ENCODE data around the gene C7orf33. TPM values are rescaled to one million over a fixed set of nuclear protein-coding genes. Genes with fewer than 3 reads are reported as not detected.
A peak's percentile ranks its signal among the peaks of the same experiment; 100 is the strongest.

C7orf33 gene
- total and polyA plus RNA-seq, 2 of the 13 experiments (the other 11 are each of a cell fraction or from before 2014, with no cell fraction given): not detected

DNA sequence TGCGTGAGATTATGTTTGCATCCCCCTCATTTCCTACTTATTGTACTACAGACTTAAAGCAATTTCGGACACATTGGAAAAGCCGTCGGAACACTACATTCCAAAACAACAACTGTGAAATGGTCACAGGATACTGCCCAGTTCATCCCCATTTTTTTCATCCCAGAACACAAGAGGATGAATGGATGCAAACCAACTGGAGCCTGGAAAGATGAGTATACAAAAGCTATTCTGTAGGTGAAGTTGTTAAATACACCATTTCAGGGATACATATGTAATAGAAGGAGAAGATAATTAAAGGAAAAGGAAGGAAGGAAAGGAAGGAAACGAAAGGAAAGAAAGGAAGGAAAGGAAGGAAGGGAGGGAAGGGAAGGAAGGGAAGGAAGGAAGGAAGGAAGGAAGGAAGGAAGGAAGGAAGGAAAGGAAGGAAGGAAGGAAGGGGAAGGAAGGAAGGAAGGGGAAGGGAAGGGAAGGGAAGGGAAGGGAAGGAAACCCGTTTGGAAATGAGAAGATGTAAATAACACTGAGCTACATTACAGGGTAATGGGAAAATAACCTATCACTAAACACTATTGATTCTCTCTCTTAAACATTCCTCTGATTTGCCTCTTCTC, 48.6 kb upstream of the C7orf33 start:
- CTCF ChIA-PET (ENCODE audit: low intra/inter-chr PET ratio, low total read pairs): no interaction called here
- in situ Hi-C loops (cut with HindIII; ENCODE audit: extremely low pct_ligation_motif_present, low pct_unique_long_range_greater_than_20kb) (no loop called here), intact Hi-C loops (cut with micrococcal nuclease; ENCODE audit: unreplicated experiment) (no loop called here)
- TF ChIP-seq HNF4A (CRISPR knock-in tag; IDR thresholded peaks at IDR 0.05): no peak
- TF ChIP-seq HNRNPK (IDR thresholded peaks at IDR 0.05; ENCODE audit: low read depth, low read length, poor library complexity, severe bottlenecking): peak; percentile 58
- no peak for TF ChIP-seq NFYC (CRISPR knock-in tag; IDR thresholded peaks at IDR 0.05)
- TF ChIP-seq, protein P1, sequence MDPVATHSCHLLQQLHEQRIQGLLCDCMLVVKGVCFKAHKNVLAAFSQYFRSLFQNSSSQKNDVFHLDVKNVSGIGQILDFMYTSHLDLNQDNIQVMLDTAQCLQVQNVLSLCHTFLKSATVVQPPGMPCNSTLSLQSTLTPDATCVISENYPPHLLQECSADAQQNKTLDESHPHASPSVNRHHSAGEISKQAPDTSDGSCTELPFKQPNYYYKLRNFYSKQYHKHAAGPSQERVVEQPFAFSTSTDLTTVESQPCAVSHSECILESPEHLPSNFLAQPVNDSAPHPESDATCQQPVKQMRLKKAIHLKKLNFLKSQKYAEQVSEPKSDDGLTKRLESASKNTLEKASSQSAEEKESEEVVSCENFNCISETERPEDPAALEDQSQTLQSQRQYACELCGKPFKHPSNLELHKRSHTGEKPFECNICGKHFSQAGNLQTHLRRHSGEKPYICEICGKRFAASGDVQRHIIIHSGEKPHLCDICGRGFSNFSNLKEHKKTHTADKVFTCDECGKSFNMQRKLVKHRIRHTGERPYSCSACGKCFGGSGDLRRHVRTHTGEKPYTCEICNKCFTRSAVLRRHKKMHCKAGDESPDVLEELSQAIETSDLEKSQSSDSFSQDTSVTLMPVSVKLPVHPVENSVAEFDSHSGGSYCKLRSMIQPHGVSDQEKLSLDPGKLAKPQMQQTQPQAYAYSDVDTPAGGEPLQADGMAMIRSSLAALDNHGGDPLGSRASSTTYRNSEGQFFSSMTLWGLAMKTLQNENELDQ (CRISPR knock-in tag; IDR thresholded peaks at IDR 0.05; ENCODE audit: borderline replicate concordance): no peak
- Histone ChIP-seq H2AFZ (ENCODE audit: low read length) (no peak overlapping the region), H3K27me3 (ENCODE audit: control insufficient read depth in 1 of 2, insufficient read depth in 2 of 2, low read length in 2 of 2) (peaks cover 0 to 14% of the 10 kb centered on the region in 2 experiments; a peak in 2 of 5 replicates), H3K9ac (ENCODE audit: insufficient read depth, low read depth, low read length) (no peak overlapping the region), H3K9me3 (ENCODE audit: low read length) (no peaks in the 10 kb centered on the region), H3K79me2 (ENCODE audit: insufficient read depth, low read length) (no peaks in the 10 kb centered on the region), H3K4me3 (replicated peaks in 1 of 3; ENCODE audit: insufficient read depth in 1 of 3, low read depth in 2 of 3, low read length in 3 of 3) (no peak overlapping the region), H3K27ac (ENCODE audit: extremely low read length, insufficient read depth, low read length) (no peak overlapping the region), H4K20me1 (ENCODE audit: insufficient read depth, low read length) (no peaks in the 10 kb centered on the region), H3K36me3 (replicated peaks in 1 of 2; ENCODE audit: control insufficient read depth in 1 of 2, insufficient read depth in 2 of 2, low read length in 2 of 2) (no peaks in the 10 kb centered on the region), H3K4me1 (ENCODE audit: insufficient read depth, low read length) (no peaks in the 10 kb centered on the region), H3K4me2 (ENCODE audit: low read depth, low read length) (no peak overlapping the region)
- POLR2A ChIA-PET: no interaction called here
- ATAC-seq: no peak
- WGBS (ENCODE audit: low lambda C conversion rate): 37% methylated on average over 6 of the region's 6 CpGs
- no TSS peak for BruUV-seq (replicated peaks)
- FAIRE-seq: no peak
- DNase-seq (ENCODE audit: low spot score): no peak

DNA sequence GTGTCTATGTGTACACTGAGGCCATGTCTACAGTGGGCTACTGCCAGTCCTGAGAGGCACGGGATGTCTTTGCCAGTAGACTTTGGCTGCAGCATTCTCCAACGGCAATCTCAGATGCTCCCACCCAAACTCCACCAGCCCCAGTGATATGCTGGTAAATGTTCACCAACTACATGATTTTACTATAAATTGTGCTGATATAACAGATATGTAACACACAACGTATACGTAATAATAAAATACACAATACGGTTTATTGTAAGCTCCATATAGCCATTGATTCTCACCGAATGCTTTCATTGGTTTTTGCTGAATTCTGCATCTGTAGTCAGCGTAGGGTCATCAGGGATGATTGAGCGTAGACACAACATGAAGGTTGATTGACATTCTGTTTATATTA, 47.3 kb upstream of the C7orf33 start:
- no peaks in the 10 kb centered on the region for H4K20me1 ChIP-seq (ENCODE audit: insufficient read depth, low read length)
- in situ Hi-C loops (cut with HindIII; ENCODE audit: extremely low pct_ligation_motif_present, low pct_unique_long_range_greater_than_20kb) (no loop called here), intact Hi-C loops (cut with micrococcal nuclease; ENCODE audit: unreplicated experiment) (no loop called here)
- DNase-seq (ENCODE audit: low spot score) (no peak), FAIRE-seq (no peak), ATAC-seq (no peak)
- H3K4me1 ChIP-seq (ENCODE audit: insufficient read depth, low read length): no peaks in the 10 kb centered on the region
- no peak overlapping the region for H3K4me3 ChIP-seq (replicated peaks in 1 of 3; ENCODE audit: insufficient read depth in 1 of 3, low read depth in 2 of 3, low read length in 3 of 3)
- 62% methylated on average over 7 of the region's 8 CpGs for WGBS (ENCODE audit: low lambda C conversion rate)
- ChIA-PET POLR2A (no interaction called here), CTCF (ENCODE audit: low intra/inter-chr PET ratio, low total read pairs) (no interaction called here)
- no peak overlapping the region for H3K9ac ChIP-seq (ENCODE audit: insufficient read depth, low read depth, low read length)
- H3K27me3 ChIP-seq (ENCODE audit: control insufficient read depth in 1 of 2, insufficient read depth in 2 of 2, low read length in 2 of 2): peaks cover 0 to 2% of the 10 kb centered on the region in 2 experiments; a peak in 1 of 5 replicates
- TF ChIP-seq ZNF572 (CRISPR knock-in tag; IDR thresholded peaks at IDR 0.05) (no peak), PHF21A (CRISPR knock-in tag; IDR thresholded peaks at IDR 0.05) (no peak), ASH2L (IDR thresholded peaks at IDR 0.05; ENCODE audit: insufficient read length, low read depth, low read length) (no peak), MAFK (conservative IDR thresholded peaks at IDR 0.05 in 1 of 2, IDR thresholded peaks at IDR 0.05 in 1 of 2; ENCODE audit: low read length in 2 of 2) (peak in 1 of 2 experiments; percentile 50; a peak in 2 of 4 replicates), MIXL1 (CRISPR knock-in tag; IDR thresholded peaks at IDR 0.05) (no peak), PHF20 (CRISPR knock-in tag; IDR thresholded peaks at IDR 0.05) (no peak), ZNF138 (CRISPR knock-in tag; IDR thresholded peaks at IDR 0.05; ENCODE audit: low read depth) (no peak)
- no peak overlapping the region for H3K4me2 ChIP-seq (ENCODE audit: low read depth, low read length)
- no peaks in the 10 kb centered on the region for H3K9me3 ChIP-seq (ENCODE audit: low read length)
- no TSS peak for BruUV-seq (replicated peaks)
- H2AFZ ChIP-seq (ENCODE audit: low read length): no peak overlapping the region
- H3K27ac ChIP-seq (ENCODE audit: extremely low read length, insufficient read depth, low read length): no peak overlapping the region
- H3K36me3 ChIP-seq (replicated peaks in 1 of 2; ENCODE audit: control insufficient read depth in 1 of 2, insufficient read depth in 2 of 2, low read length in 2 of 2): no peaks in the 10 kb centered on the region
- H3K79me2 ChIP-seq (ENCODE audit: insufficient read depth, low read length): no peaks in the 10 kb centered on the region
